ENCODE data around the gene SAMD10. TPM values are rescaled to one million over a fixed set of nuclear protein-coding genes. Genes with fewer than 3 reads are reported as not detected.
"Not testable (repeated sequence)": the region's sequence is repeated elsewhere in the genome, so short reads cannot be mapped to it uniquely, and the experiment has no call there.

The SAMD10 gene
- total RNA-seq, 2 experiments from 2014 or later, result 26.0 to 33.4 TPM

- Mint-ChIP-seq H3K4me3 (no peak overlapping the region), H3K27ac (no peak overlapping the region), H3K27me3 (no peaks in the 10 kb centered on the region), H3K36me3 (peaks cover 35% of the 10 kb centered on the region), H3K4me1 (no peaks in the 10 kb centered on the region), H3K9me3 (ENCODE audit: low read depth) (no peaks in the 10 kb centered on the region)
- CTCF ChIA-PET, result interaction anchor here (0.6 kb wide), 1 partner anchor 43 kb away, joined by 3 read pairs; no protein-coding TSS in a partner anchor
- DNase-seq, result no peak
- ATAC-seq, result no peak
These were observed 45.0 kb downstream of the SAMD10 start for GRCh38 chr20:63934271-63935068.

GRCh38 chr20:63933646-63934045, 45.8 kb downstream of the SAMD10 start:
- H3K4me1 Mint-ChIP-seq, result no peaks in the 10 kb centered on the region
- no peak overlapping the region for H3K4me3 Mint-ChIP-seq
- no peaks in the 10 kb centered on the region for H3K9me3 Mint-ChIP-seq (ENCODE audit: low read depth)
- no peaks in the 10 kb centered on the region for H3K27me3 Mint-ChIP-seq
- no peak overlapping the region for H3K27ac Mint-ChIP-seq
- H3K36me3 Mint-ChIP-seq, result peaks cover 42% of the 10 kb centered on the region
- CTCF ChIA-PET, result no interaction called here
- no peak for DNase-seq
- no peak for ATAC-seq

- no peaks in the 10 kb centered on the region for H3K4me1 Mint-ChIP-seq
- no peak for DNase-seq
- H3K27me3 Mint-ChIP-seq, result no peaks in the 10 kb centered on the region
- peaks cover 48% of the 10 kb centered on the region for H3K36me3 Mint-ChIP-seq
- CTCF ChIA-PET, result interaction anchor here (1.5 kb wide), 1 partner anchor 14 kb away, joined by 3 read pairs; no protein-coding TSS in a partner anchor
- ATAC-seq, result no peak
- no peaks in the 10 kb centered on the region for H3K9me3 Mint-ChIP-seq (ENCODE audit: low read depth)
- no peak overlapping the region for H3K27ac Mint-ChIP-seq
- no peak overlapping the region for H3K4me3 Mint-ChIP-seq
These were observed 46.8 kb downstream of the SAMD10 start for GRCh38 chr20:63932606-63933160.

- H3K27me3 Mint-ChIP-seq, result no peaks in the 10 kb centered on the region
- CTCF ChIA-PET, result interaction anchor here (1.0 to 1.5 kb wide), 2 partner anchors 13 to 30 kb away, joined by 3 read pairs; no protein-coding TSS in a partner anchor
- H3K27ac Mint-ChIP-seq, result no peak overlapping the region
- no peaks in the 10 kb centered on the region for H3K9me3 Mint-ChIP-seq (ENCODE audit: low read depth)
- no peak overlapping the region for H3K4me3 Mint-ChIP-seq
- H3K4me1 Mint-ChIP-seq, result peaks cover 2% of the 10 kb centered on the region
- H3K36me3 Mint-ChIP-seq, result peaks cover 45% of the 10 kb centered on the region
- no peak for DNase-seq
- no peak for ATAC-seq
These were observed 47.7 kb downstream of the SAMD10 start for GRCh38 chr20:63931735-63932134.

GRCh38 chr20:63930971-63931553, 48.4 kb downstream of the SAMD10 start:
- Mint-ChIP-seq H3K4me1 (peaks cover 2% of the 10 kb centered on the region), H3K27me3 (no peaks in the 10 kb centered on the region), H3K4me3 (no peak overlapping the region), H3K36me3 (peaks cover 43% of the 10 kb centered on the region), H3K9me3 (ENCODE audit: low read depth) (no peaks in the 10 kb centered on the region), H3K27ac (no peak overlapping the region)
- DNase-seq (no peak), ATAC-seq (no peak)
- CTCF ChIA-PET, result interaction anchor here (1.0 to 1.5 kb wide), 2 partner anchors 12 to 29 kb away, joined by 3 read pairs; no protein-coding TSS in a partner anchor

- H3K27me3 Mint-ChIP-seq; ATAC-seq; H3K27ac Mint-ChIP-seq; DNase-seq; CTCF ChIA-PET; H3K4me1 Mint-ChIP-seq; H3K4me3 Mint-ChIP-seq; H3K9me3 Mint-ChIP-seq (ENCODE audit: low read depth): not testable (repeated sequence)
- peaks cover 38% of the 10 kb centered on the region for H3K36me3 Mint-ChIP-seq
These were observed 50.0 kb downstream of the SAMD10 start for GRCh38 chr20:63929473-63929883.

- H3K4me3 Mint-ChIP-seq, result no peak overlapping the region
- CTCF ChIA-PET, result interaction anchor here (0.7 kb wide), 1 partner anchor 391 kb away, joined by 3 read pairs; no protein-coding TSS in a partner anchor
- H3K27me3 Mint-ChIP-seq, result no peaks in the 10 kb centered on the region
- peaks cover 2% of the 10 kb centered on the region for H3K4me1 Mint-ChIP-seq
- no peak for ATAC-seq
- DNase-seq, result no peak
- H3K36me3 Mint-ChIP-seq, result peaks cover 38% of the 10 kb centered on the region
- no peak overlapping the region for H3K27ac Mint-ChIP-seq
- no peaks in the 10 kb centered on the region for H3K9me3 Mint-ChIP-seq (ENCODE audit: low read depth)
These were observed 50.4 kb downstream of the SAMD10 start for GRCh38 chr20:63929071-63929470.

- Mint-ChIP-seq H3K27ac (no peak overlapping the region), H3K4me3 (no peak overlapping the region), H3K4me1 (peaks cover 7% of the 10 kb centered on the region), H3K36me3 (peaks cover 25% of the 10 kb centered on the region), H3K9me3 (ENCODE audit: low read depth) (no peaks in the 10 kb centered on the region), H3K27me3 (no peaks in the 10 kb centered on the region)
- DNase-seq (no peak), ATAC-seq (no peak)
- CTCF ChIA-PET, result interaction anchor here (3.2 kb wide), 1 partner anchor 16 kb away, joined by 8 read pairs; no protein-coding TSS in a partner anchor
These were observed 53.1 kb downstream of the SAMD10 start for GRCh38 chr20:63926298-63926697.

- H3K27ac Mint-ChIP-seq, result no peak overlapping the region
These were observed 55.2 kb downstream of the SAMD10 start for GRCh38 chr20:63924241-63924640.

More at GRCh38 chr20:63924241-63924640, 55.2 kb downstream of the SAMD10 start:
- no peak overlapping the region for H3K4me3 Mint-ChIP-seq
- ATAC-seq (no peak), DNase-seq (no peak)
- no peaks in the 10 kb centered on the region for H3K27me3 Mint-ChIP-seq
- CTCF ChIA-PET, result interaction anchor here (0.6 to 1.1 kb wide), 2 partner anchors 12 to 13 kb away, joined by 3 read pairs; no protein-coding TSS in a partner anchor
- H3K36me3 Mint-ChIP-seq, result peaks cover 14% of the 10 kb centered on the region
- H3K9me3 Mint-ChIP-seq (ENCODE audit: low read depth), result no peaks in the 10 kb centered on the region
- peaks cover 7% of the 10 kb centered on the region for H3K4me1 Mint-ChIP-seq

Small RNAs within 50 kb of the gene (microRNA-seq; reads per million reads assigned to microRNA genes)
- gene MIR1914 (3.4 reads per million), gene MIR647 (not detected)

Other genes with a start within 250 kb of the SAMD10 start
- 100 to 1,000 TPM in 1 of 2 experiments, 10 to 100 TPM in 1; 49.2 to 138 TPM for gene LIME1, start 243.0 kb downstream of the SAMD10 start, total RNA-seq
- gene SLC2A4RG, start 239.9 kb downstream of the SAMD10 start, total RNA-seq, result 100 to 1,000 TPM in 1 of 2 experiments, 10 to 100 TPM in 1; 69.9 to 111 TPM
- gene ZBTB46, start 148.4 kb downstream of the SAMD10 start, total RNA-seq, result under 1 TPM; 0.15 to 0.84 TPM
- gene ABHD16B, start 118.1 kb downstream of the SAMD10 start, total RNA-seq, result not detected
- 10 to 100 TPM; 33.5 to 46.2 TPM for gene TPD52L2, start 114.4 kb downstream of the SAMD10 start, total RNA-seq
- gene DNAJC5, start 84.5 kb downstream of the SAMD10 start, total RNA-seq, result 10 to 100 TPM; 44.4 to 51.9 TPM
- 10 to 100 TPM; 41.1 to 41.9 TPM for gene UCKL1, start 23.2 kb downstream of the SAMD10 start, total RNA-seq
- gene ZNF512B, start 9.7 kb downstream of the SAMD10 start, total RNA-seq, result 10 to 100 TPM; 13.5 to 18.2 TPM
- 10 to 100 TPM; 77.5 to 80.6 TPM for gene PRPF6, start 1.5 kb upstream of the SAMD10 start, total RNA-seq
- gene C20orf204, start 56.5 kb upstream of the SAMD10 start, total RNA-seq, result 10 to 100 TPM; 17.5 to 19.0 TPM
- 1 to 10 TPM in 1 of 2 experiments, under 1 TPM in 1; 0.20 to 1.8 TPM for gene SOX18, start 70.0 kb upstream of the SAMD10 start, total RNA-seq
- gene TCEA2, start 83.6 kb upstream of the SAMD10 start, total RNA-seq, result 10 to 100 TPM; 54.3 to 57.4 TPM
- 100 to 1,000 TPM in 1 of 2 experiments, 10 to 100 TPM in 1; 84.5 to 119 TPM for gene RGS19, start 99.9 kb upstream of the SAMD10 start, total RNA-seq
- gene OPRL1, start 100.4 kb upstream of the SAMD10 start, total RNA-seq, result under 1 TPM; 0.75 to 0.99 TPM
- not detected for gene LKAAEAR1, start 104.8 kb upstream of the SAMD10 start, total RNA-seq
- not detected for gene NPBWR2, start 127.9 kb upstream of the SAMD10 start, total RNA-seq
- not detected for gene MYT1, start 184.8 kb upstream of the SAMD10 start, total RNA-seq